Measurements from ENCODE around the gene SOX11. TPM values are rescaled to one million over a fixed set of nuclear protein-coding genes. Genes with fewer than 3 reads are reported as not detected.

SOX11 gene
- total RNA-seq, 4 donors from 2014 or later = not detected

DNA sequence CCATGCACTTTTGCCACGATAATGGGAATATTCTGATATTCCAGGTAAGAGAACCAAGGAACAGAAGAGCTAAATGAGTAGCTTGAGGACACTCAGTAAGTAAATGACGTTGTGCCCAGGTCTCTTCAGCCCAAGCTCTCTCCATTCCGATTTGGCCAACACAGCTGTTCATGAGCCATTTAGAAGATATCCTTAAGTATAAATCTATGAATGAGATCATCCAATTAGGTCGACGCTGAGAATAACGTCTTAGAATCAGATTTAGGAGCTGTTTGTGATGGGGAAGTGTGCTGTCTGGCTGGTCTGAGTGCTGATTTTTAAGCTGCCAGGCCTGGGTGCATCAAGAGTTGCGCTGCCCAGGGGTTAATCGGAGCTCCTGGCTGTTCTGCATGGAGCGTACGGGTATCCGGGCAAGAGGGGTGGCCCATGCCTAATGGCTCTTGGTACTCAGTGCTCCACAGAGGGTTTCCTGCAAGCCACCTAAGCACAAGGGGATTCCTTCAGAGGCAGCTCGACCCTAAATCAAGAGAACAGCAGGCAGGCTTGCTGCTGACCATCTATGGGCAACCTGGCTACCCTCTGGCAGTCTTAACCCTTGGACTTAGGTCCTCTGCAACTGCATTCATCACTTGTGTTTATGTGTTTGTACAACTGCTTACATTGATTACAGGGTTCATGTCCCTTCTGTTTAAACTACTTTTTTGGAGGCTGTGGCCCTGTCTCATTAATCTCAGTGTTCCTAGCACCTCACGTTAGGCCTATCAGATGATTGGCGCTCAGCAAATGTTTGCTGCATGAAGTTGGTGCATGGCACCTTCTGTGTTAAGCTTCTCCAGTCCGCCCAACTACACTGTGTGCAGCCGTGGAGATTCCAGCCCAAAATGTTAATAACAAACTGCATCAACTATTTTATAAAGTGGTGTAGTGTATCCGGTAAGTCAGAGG is 31.9 kb downstream of the SOX11 start:
- DNase-seq (ENCODE audit: low spot score) (no peak), ATAC-seq (ENCODE audit: low FRiP score) (no peak)
- TF ChIP-seq, protein P1, sequence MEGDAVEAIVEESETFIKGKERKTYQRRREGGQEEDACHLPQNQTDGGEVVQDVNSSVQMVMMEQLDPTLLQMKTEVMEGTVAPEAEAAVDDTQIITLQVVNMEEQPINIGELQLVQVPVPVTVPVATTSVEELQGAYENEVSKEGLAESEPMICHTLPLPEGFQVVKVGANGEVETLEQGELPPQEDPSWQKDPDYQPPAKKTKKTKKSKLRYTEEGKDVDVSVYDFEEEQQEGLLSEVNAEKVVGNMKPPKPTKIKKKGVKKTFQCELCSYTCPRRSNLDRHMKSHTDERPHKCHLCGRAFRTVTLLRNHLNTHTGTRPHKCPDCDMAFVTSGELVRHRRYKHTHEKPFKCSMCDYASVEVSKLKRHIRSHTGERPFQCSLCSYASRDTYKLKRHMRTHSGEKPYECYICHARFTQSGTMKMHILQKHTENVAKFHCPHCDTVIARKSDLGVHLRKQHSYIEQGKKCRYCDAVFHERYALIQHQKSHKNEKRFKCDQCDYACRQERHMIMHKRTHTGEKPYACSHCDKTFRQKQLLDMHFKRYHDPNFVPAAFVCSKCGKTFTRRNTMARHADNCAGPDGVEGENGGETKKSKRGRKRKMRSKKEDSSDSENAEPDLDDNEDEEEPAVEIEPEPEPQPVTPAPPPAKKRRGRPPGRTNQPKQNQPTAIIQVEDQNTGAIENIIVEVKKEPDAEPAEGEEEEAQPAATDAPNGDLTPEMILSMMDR (IDR thresholded peaks at IDR 0.05) = no peak

DNA sequence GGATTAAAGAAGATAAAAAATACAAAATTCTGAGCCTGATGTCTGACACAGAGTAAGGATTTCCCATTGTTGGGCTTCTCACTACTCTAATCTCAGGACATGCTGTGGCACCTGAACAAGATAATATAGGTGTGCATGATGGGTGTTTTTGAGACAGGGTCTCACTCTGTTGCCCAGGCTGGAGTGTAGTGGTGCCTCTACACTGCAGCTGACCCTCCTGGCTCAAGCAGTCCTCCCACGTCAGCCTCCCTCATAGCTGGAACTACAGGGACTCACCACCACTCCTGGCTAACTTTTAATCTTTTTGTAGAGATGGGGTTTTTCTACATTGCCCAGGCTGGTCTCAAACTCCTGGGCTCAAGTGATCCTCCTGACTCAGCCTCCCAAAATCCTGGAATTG is 32.9 kb downstream of the SOX11 start:
- DNase-seq (ENCODE audit: low spot score) = no peak
- ATAC-seq (ENCODE audit: low FRiP score) = no peak
- TF ChIP-seq, protein P1 (IDR thresholded peaks at IDR 0.05) = no peak

DNA sequence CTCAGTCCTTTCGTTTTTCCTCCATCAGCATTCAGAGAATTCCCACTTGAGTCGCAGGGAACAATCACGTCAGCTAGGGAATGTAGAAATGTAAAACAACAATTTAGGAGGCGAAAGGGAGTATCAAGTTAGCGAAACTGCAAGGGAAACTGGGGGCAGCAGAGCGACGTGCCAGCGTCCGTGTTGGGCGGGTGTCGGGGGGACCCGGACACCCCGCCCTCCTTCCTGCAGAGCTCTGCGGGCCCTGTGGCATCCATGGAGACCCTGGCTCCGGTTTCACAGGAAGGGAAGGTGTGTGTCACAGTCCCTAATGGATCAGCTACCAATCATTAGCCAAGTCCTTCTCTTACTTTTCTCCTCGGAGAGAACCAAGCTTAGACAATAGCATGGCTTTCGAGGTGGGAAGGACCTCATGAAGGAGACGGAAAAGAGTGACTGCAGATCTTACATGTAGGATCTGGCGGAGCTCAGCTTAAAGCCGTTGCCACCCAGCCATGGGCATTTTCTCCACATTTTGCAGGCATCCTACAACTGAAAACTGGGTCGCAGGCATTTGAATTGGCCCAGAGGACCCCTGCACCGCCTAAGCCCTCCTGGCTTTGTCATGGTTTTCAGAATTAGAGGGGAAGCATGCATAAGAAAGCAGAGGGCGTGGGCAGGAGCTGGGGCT is 33.7 kb downstream of the SOX11 start:
- no peak for ATAC-seq (ENCODE audit: low FRiP score)
- TF ChIP-seq, protein P1 (IDR thresholded peaks at IDR 0.05) = no peak
- DNase-seq (ENCODE audit: low spot score) = no peak

DNA sequence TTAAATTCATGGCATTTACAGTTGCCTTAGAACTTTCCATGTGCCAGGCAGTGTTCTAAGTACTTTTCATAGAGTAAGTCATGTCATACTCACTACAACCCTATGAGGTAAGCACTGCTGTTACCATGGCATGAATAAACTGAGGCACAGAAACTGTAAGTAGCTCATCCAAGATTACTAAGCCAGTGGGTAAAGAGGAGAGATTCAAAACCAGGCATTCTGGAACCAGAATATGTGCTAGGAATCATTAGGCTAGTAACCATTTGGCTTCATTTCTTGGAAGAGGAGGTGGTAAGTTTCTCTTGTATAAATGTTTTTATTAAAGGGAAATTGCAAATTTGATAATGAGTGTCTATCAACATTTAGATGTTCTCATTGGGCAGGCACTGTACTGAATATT is 35.1 kb downstream of the SOX11 start:
- no peak for ATAC-seq (ENCODE audit: low FRiP score)
- TF ChIP-seq, protein P1 (IDR thresholded peaks at IDR 0.05) = no peak
- no peak for DNase-seq (ENCODE audit: low spot score)

- TF ChIP-seq, protein P1 (IDR thresholded peaks at IDR 0.05) = no peak
- no peak for ATAC-seq (ENCODE audit: low FRiP score)
- no peak for DNase-seq (ENCODE audit: low spot score)
Measured at GRCh38 chr2:5729416-5729815, 37.2 kb downstream of the SOX11 start.

DNA sequence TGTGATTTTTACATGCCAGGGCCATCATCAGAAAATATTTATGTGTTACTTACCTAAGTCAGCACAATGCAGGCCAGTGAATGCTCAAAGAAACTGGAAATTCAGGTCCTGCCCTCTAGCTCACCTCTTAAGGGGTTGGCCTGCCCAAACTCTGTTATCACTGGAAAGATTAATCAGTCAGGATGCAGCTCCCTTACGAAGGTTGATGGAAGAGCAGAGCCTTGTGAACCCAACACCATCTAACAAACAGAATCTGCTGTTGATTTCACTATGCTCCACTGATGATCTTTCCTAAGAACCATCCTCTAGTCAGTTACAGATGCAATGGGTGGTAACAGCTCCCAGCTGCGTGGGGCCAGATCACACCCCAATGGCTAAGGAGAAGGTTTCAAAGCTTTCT is 38.2 kb downstream of the SOX11 start:
- DNase-seq (ENCODE audit: low spot score) = no peak
- ATAC-seq (ENCODE audit: low FRiP score) = no peak
- TF ChIP-seq, protein P1 (IDR thresholded peaks at IDR 0.05) = no peak
